GM18868 (cell line): ENCODE measurements around the gene MYO1E.
A peak's percentile ranks its signal among the peaks of the same experiment; 100 is the strongest.
"Not testable (repeated sequence)": the region's sequence is repeated elsewhere in the genome, so short reads cannot be mapped to it uniquely, and the experiment has no call there.

Experiments
- ATAC-seq: cut with Tn5 transposase; IDR thresholded peaks from one replicate; pipeline ENCODE4 v1.9.1; 2021; ENCODE audit warnings: mild to moderate bottlenecking, moderate library complexity; ENCODE audit not compliant: unreplicated experiment

The MYO1E gene

DNA sequence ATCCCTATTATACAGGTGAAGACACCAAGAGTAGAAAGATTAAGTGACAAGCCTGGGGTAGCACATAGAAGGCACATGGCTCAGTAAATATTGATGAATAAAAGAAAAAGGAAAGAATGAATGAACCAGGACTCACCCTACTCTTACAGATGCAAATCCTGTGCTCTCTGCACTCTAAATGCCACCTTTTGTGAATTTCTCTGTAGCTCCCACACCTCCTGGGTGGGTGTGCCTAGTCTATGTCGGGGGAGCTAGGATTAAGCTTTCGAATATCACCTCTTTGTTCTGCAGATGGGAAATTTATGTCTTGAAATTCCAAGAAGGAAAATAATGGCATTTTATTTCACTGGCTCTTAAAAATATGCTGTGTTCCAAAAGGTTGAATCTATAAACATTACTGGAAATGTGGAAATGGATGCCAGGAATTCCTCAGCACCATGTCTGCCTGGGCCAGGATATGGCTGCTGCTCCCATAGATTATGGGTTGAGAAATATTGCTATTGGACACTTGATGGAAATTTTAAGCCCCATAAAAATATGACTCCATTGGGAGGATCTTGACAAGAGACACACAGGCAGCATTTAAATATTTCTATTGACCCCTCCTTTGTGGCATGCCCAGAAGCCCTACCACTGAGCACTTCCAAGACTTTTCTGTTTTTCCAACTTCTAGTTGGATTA, 224.4 kb downstream of the MYO1E start:
- no peak for ATAC-seq

DNA sequence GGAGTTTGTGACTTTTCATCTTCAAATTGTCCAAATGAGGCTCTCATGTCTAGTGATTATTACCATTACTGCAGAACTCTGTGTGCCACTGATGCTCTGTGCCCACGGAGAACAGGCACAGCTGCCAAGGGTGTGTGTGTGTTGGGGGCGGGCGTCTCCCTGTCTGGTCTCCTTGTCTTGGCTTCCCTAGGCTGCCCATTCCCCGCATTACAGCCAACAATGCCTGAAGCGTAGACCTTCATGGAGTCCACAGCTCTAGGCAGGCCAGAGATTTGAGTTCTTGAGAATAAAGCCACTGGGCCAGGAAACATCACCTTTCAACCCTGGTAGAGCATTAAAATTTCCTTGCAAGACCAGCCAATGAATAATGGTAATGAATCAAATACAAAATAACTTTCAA, 225.0 kb downstream of the MYO1E start:
- ATAC-seq, result no peak

DNA sequence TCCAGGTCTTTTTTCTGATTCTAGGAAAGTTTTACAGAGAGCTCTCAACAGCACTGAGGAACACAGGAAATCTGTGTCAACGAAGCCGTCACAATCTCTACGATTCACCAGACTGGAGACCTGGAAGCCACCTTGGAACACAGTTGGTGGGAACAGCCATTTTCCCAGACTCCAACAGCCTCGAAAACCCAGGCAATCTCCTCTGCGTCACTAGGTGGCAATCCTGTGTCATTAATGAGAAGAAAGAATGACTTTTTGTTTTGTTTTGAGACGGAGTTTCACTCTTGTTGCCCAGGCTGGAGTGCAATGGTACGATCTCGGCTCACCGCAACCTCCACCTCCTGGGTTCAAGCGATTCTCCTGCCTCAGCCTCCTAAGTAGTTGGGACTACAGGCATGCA, 228.1 kb downstream of the MYO1E start:
- ATAC-seq, result not testable (repeated sequence)

DNA sequence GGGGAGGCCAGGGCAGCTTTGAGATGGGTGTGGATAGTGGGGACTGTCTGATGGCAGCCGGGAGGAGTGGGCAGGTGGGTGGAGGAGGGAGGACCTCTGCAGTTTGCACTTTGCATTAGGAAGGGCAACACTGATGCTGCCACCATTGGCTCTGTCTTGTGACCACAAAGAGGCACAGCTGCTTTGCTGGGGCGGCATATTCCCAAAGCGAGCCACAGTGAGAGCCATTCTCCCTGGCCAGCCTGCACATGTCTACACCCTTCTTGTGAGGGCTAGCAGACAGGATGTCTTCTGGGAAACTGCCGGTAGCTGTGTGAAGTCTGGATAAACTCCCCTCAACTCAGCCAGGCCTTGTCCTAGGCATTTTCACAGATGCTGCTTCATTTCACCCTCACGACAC, 229.4 kb downstream of the MYO1E start:
- no peak for ATAC-seq

DNA sequence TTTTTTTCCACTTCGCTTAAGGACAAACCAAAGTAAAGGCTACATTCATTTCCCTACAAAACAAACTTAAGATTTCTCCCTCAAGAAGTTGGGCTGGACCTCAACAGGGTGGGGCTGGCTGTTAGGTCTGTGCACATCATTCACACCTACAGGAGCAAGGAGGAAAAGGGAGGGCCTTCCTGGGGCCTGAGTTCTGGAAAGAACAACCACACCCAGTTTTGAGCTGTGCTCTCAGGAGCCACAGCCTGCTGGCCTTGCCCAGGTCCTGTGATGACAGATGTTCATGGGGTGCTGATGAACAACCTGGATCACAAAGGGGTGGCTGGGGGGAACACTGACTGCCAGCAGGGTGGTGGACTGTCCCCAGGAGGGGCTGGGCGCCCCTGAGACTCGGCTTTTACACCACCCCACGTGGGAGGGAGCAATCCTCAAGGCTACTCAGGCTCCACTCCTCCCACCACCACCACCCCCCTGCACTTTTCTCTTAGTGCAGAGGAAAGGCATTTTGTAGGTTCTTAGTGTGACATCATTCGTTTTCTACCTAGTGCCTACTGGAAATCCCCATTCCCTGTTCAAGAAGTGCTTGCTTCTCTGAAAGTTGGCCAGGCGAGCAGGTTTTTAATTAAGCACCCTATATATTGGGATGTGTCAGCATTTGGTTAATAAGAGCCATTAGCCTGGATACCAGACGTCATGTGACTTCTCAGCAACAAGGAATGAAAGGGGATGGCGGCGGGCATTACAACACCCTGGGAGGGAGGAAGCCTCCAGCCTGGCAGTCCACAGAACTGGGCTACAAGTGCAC, 232.0 kb downstream of the MYO1E start:
- ATAC-seq, result no peak

DNA sequence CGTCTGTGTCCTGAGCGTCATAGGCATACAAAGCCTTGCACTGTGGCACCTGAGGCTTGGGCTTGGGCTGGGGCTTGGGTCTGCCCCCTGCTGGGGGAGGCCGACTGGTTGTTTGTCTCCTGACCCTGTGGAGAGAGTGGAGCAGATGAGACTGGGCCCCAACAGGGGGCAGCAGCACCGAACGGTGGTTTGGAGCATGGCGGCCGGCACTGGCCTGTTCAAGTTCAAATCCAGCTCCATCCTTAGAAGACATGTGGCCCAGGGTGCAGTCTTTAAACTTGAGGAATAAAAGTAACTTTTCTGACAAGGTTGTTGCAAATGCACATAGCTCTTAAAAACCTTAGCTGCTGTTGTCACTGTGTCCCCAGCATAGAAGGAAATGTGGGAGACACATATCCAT, 234.4 kb downstream of the MYO1E start:
- no peak for ATAC-seq

DNA sequence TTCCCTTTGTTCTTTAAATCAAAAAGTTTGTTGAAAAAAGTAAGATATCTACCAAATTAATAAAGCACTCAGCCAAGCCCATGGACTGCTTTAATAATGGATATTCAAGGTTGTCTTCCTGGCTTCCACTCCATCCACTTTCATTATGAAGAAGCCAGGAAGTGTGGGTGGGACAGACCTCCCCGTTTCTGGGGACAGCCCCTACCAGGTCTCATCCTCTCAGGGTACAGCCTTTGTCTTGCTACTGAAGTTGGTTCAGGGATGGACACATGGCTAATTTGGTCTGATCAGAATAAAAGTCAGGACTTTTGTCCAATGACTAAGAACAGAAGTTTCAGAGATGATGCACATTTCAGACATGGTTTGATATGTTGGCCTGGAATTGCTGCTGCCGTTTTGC, 235.1 kb downstream of the MYO1E start:
- no peak for ATAC-seq

DNA sequence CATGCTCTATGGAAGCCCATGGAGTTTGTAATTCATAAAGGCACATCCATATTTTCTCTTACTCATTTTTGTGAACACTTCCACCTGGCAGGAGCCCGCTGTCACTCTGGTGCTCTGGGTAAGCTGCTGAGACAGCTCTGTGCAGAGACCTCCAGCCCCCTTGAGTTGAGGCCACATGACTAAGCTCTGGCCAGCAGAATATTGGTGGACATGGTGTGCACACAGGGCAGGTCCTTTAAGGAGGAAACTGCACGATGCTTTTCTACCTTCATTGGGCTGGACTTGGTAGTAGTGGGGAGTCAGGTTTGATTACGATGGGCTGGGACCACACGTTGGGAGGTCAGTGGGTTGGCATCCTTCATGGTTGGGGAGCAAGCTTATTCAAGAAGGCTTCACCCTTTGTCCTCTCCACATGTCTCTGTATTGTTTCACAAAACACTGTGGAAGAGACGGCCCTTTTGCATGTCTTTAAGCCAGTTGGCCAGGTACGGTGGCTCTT, 238.7 kb downstream of the MYO1E start:
- ATAC-seq, result no peak

DNA sequence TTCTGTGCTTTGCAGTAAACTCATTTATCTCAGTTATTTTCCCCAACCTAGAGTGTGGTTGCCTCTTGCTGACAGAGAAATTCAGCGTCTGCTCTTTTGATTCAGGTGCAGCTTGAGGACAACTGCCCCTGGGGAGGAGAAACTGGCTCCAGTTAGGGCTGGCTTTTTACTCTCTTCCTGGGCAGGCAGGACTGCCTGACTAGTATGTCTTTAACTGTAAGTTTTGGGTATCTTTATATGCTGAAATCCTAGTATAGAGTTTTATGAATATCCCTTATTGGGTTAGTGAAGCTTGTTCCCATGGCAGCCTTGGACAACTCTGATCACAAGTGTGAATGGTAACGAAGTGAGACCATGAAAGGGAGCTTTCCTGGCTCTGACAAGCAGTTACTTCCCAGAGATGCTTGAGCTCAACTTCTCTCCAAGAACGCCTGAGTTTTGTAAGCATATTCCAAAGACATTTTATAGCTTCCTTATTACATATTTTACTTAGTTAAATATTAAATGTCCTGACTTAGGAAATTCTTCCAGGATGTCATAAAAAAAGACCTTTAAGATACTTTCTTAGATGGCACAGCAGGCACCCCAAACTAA, 240.6 kb downstream of the MYO1E start:
- no peak for ATAC-seq

DNA sequence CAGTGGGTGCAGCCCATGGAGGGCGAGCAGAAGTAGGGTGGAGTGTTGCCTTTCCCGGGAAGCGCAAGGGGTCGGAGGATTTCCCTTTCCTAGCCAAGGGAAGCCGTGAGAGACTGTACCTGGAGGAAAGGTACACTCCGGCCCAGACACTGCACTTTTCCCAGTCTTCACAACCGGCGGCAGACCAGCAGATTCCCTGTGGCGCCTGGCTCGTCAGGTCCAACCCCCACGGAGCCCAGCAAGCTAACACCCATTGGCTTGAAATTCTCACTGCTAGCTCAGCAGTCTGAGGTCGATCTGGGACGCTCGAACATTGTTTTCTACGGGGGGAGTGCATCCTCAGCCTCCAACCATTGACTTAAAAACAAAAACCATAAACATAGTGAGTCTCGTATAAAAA, 241.2 kb downstream of the MYO1E start:
- ATAC-seq, result no peak

DNA sequence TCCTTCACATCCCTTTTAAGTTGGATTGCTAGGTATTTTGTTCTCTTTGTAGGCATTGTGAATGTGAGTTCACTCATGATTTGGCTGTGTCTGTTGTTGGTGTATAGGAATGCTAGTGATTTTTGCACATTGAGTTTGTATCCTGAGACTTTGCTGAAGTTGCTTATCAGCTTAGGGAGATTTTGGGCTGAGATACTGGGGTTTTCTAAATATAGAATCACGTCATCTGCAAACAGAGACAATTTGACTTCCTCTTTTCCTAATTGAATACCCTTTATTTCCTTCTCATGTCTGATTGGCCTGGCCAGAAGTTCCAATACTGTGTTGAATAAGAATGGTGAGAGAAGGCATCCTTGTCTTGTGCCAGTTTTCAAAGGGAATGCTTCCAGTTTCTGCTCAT, 245.4 kb downstream of the MYO1E start:
- ATAC-seq, result not testable (repeated sequence)

DNA sequence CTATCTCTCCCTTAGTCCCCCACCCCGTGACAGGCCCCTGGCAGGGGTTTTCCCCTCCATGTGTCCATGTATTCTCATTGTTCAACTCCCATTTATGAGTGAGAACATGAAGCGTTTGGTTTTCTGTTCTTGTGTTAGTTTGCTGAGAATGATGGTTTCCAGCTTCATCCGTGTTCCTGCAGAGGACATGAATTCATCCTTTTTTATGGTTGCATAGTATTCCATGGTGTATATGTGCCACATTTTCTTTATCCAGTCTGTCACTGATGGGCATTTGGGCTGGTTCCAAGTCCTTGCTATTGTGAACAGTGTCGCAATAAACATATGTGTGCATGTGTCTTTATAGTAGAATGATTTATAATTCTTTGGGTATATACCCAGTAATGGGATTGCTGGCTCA, 247.0 kb downstream of the MYO1E start:
- ATAC-seq, result not testable (repeated sequence)

DNA sequence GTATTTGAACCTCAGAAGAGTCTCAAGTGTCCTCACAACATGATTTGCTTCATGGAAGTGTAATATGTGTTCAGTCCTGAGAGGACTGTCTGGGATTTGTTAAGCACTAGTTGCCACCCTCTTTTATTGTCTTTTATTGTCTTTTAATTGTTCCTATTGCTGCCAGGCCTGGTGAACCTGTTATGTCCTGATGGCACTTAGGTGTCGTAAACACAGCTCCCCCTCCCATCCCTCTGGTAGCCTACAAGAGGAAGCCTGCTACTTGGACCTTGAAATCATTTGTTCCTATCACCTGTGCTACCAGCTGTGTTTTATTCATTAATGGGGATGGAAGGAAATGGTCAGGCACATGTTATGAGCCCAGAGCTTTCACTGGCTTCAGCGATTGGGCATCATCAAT, 248.4 kb downstream of the MYO1E start:
- no peak for ATAC-seq

DNA sequence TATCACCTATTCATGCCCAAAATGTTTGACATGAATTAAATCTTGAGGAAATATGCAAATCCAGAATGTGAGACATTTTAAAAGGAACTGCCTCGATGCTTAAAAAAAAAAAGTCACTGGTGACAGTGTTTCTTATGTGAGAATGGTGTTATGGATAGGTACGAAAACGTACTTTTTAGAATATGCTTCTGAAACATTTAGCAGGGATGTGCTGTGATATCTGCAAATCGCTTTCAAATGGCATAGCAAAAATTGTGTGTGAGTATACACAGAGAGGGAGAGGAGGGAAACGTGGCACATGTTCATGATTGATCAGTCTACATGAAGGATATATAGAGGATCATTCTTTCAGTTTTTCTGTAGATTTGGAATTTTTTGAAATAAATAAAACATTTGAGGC, 251.7 kb downstream of the MYO1E start:
- ATAC-seq, result no peak

DNA sequence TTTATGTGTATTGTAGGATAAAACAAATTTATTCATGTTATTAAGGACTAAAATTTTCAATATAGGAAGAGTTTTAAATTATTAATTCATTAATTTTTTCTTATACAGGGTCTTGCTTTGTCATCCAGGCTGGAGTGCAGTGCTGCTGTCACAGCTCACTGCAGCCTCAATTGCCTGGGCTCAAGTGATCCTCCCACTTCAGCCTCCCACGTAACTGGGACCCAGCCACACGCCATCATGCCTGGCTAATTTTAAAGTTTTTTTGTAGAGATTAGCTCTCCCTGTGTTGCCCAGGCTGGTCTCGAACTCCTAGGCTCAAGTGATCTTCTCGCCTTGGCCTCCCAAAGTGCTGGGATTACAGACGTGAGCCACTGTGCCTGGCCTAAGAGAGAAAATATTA, 253.0 kb downstream of the MYO1E start:
- ATAC-seq, result no peak

DNA sequence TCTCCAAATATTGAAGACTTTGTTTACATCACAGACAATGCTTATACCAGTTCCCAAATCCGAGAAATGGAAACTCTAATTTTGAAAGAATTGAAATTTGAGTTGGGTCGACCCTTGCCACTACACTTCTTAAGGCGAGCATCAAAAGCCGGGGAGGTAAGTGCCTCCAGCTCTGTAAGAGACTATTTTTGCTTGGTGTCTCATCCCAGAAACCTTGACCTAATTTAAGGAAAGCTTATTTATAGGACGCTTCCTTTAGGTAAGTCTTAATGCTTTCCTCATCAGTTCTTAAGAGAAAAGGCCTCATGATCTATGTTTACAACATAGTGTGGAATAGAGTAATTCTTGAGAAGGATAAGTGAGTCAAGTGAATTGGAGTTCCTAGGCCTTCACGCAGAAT, 255.9 kb downstream of the MYO1E start:
- ATAC-seq, result no peak

DNA sequence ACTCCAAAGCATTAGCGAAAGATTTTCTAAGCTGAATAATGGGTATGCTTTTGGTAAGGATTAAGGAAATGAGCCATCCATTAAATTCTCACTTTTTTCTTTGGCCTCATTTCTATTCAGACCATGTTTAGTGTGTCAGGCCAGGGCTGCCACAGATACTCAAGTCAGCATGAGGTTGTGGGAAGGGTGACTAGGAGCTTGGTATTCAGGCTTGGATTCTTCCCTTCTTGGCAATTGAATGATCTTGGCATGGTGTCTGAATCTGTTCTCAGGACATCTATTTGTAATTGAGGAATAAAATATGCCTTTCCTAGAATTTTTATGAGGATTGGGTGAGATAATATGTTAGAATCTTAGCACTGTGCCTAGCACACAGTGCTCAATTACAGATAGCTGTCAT, 256.5 kb downstream of the MYO1E start:
- no peak for ATAC-seq

DNA sequence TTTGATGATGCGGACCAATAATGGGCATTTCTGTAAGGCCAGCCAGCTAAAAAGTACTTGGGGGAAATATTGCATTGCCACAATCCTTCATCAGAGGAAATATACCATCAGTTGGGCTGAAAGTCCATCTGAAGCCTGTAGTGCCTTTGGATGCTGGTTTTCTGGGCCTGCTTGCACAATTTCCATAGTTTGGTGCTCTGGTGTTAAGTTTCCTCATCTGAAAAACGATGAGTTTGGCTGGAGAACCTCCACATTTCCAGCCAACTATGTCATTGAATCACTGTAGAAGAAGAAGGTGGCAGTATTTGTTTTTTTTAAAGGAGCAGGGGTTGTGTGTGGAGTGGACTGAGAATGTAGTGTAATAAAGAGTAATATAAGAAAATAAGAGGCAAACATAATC, 257.6 kb downstream of the MYO1E start:
- no peak for ATAC-seq

DNA sequence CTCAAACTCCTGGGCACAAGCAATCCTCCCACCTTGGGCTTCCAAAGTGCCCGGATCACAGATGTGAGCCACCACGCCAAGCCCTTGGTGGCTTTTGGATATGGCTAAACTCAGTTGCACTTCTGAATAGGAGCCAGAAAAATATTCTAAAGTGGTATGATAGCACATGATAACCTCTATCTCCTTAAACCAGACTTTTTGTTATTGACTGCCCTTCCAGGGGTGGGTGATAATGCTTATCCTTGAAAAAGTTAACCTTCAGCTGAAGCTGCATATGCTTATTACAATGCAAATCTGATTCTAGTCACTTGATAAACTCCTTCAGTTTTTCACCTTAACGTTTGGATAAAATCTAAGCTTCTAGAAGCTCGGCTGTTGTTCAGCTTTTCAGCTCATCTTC, 261.4 kb downstream of the MYO1E start:
- no peak for ATAC-seq

DNA sequence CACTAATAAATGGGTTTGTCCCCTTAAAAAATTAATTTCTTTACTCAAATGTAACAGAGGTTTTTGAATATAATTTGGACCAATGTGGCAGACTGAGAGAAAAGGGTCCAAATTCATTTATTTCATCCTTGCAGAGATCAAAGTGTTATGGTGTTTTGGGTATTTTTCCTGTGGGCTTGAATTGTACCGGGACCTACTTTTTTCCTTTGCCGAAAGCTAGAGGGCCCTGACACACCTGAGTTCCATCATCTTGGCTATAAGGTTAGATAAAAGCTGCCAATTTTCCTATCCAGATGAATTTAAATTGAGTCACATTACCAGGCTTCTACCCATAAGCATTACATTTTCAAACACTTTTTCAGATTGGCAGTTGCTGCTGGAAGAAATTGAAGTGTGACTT, 266.8 kb downstream of the MYO1E start:
- ATAC-seq, result no peak

DNA sequence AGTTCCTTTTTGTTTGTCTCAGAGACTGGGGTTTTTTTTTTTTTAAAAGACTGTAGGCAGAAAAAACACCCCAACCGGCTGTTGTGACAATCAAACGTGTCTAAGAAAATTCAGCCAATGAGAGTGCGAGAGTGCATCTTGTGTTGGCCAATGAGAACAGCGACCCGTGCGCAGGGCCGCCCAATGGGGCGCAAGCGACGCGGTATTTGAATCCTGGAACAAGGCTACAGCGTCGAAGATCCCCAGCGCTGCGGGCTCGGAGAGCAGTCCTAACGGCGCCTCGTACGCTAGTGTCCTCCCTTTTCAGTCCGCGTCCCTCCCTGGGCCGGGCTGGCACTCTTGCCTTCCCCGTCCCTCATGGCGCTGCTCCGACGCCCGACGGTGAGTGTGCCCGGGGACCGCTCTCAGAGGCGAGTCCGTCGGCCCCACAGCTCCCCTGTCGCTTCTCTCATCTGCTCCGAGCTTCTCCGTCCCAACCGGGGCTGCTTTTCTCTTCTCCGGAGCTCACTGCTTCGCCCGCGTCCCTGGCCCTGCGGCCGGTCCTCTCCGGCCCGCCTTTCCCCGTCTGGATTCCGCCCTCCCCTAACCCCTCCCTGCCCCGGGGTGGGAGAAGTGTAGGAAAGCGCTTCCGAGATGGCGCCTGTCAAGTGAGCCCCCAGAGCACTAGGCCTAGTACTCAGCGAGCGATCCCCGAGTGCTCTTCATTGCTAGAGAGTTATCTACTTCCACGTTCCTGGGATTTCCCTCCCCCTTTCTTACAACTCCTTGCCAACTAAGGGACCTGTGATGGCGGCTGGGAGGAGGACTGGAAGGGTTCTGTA, 267.5 kb downstream of the MYO1E start, which contains the start of gene CCNB2:
TSS of gene CCNB2 (plus strand) at position 235 of the 821 bp plus-strand sequence. CDS start at position 358, 123 bp downstream.
- ATAC-seq, result peak; percentile 99
